Ascending aorta (tissue), 2 donors: ENCODE measurements around the gene GSPT1. TPM values are rescaled to one million over a fixed set of nuclear protein-coding genes. Genes with fewer than 3 reads are reported as not detected.
"Not testable (repeated sequence)": the region's sequence is repeated elsewhere in the genome, so short reads cannot be mapped to it uniquely, and the experiment has no call there.

Experiments
- DNase-seq, 2 donors: peaks; one replicate each; pipeline ENCODE4 v3.0.0-alpha.2; 2019; ENCODE audit warnings: low spot score in 2 of 2
- H3K27ac ChIP-seq, 2 donors: fragments of 200-600 bp; sonication (generic); one replicate each; pipeline ENCODE4 v1.5.1; 2016 to 2017; ENCODE audit warnings: mild to moderate bottlenecking in 1 of 2
- H3K27me3 ChIP-seq: fragments of 200-600 bp; sonication (generic); one replicate; pipeline ENCODE4 v1.5.1; 2017
- H3K36me3 ChIP-seq, 2 donors: fragments of 200-600 bp; sonication (generic); one replicate each; pipeline ENCODE4 v1.5.1; 2016
- H3K4me1 ChIP-seq, 2 donors: fragments of 200-600 bp; sonication (generic); one replicate each; pipeline ENCODE4 v1.5.1; 2016 to 2017; ENCODE audit warnings: mild to moderate bottlenecking in 1 of 2
- H3K4me3 ChIP-seq, 2 donors: fragments of 200-600 bp; sonication (generic); one replicate each; pipeline ENCODE4 v1.5.1; 2016 to 2017; ENCODE audit warnings: mild to moderate bottlenecking in 1 of 2
- H3K9me3 ChIP-seq, 2 donors: fragments of 200-600 bp; sonication (generic); one replicate each; pipeline ENCODE4 v1.5.1; 2016
- CTCF ChIP-seq, 3 experiments: fragments of 200-600 bp in 2 of 3; fragments of 450-650 bp in 1 of 3; sonication (generic) in 2 of 3; IDR thresholded peaks; one replicate each; pipeline ENCODE4 v1.5.1; 2016 to 2019; ENCODE audit warnings: antibody characterized with exemption in 3 of 3, mild to moderate bottlenecking in 1 of 3, moderate library complexity in 1 of 3
- intact Hi-C: fragments of 100-400 bp; cut with DNase I; formaldehyde crosslinking; loops from one replicate; pipeline ENCODE4 v1.15.1; 2023
- total RNA-seq: library from RNA; depleted of rRNA; stranded (reverse); fragments of >200 nt; gene quantifications from one replicate; pipeline ENCODE4 v1.1.0, GENCODE V29; 2016

The GSPT1 gene
- total RNA-seq, 1 donor from 2014 or later: 56.3 TPM

GRCh38 chr16:11956558-11956957 lies 40.8 kb upstream of the GSPT1 start:
- Histone ChIP-seq H3K4me1 (no peaks in the 10 kb centered on the region), H3K27ac (no peak overlapping the region), H3K9me3 (no peaks in the 10 kb centered on the region), H3K36me3 (no peaks in the 10 kb centered on the region), H3K27me3 (no peaks in the 10 kb centered on the region), H3K4me3 (no peak overlapping the region)
- TF ChIP-seq CTCF (IDR thresholded peaks at IDR 0.05): no peak
- no peak for DNase-seq
- intact Hi-C loops: no loop called here

- intact Hi-C loops: no loop called here
- Histone ChIP-seq H3K9me3 (no peaks in the 10 kb centered on the region), H3K4me1 (no peaks in the 10 kb centered on the region), H3K27me3 (no peaks in the 10 kb centered on the region), H3K27ac (no peak overlapping the region), H3K36me3 (no peaks in the 10 kb centered on the region), H3K4me3 (no peak overlapping the region)
- no peak for TF ChIP-seq CTCF (IDR thresholded peaks at IDR 0.05)
- no peak for DNase-seq
Observed at GRCh38 chr16:11955713-11956123, 40.0 kb upstream of the GSPT1 start.

- intact Hi-C loops, H3K27me3 ChIP-seq, H3K27ac ChIP-seq, H3K4me1 ChIP-seq, H3K9me3 ChIP-seq, DNase-seq, H3K36me3 ChIP-seq, H3K4me3 ChIP-seq: not testable (repeated sequence)
Observed at GRCh38 chr16:11953576-11953975, 37.8 kb upstream of the GSPT1 start.

GRCh38 chr16:11950388-11950787 lies 34.6 kb upstream of the GSPT1 start:
- no peaks in the 10 kb centered on the region for H3K27me3 ChIP-seq
- no peaks in the 10 kb centered on the region for H3K36me3 ChIP-seq
- no peaks in the 10 kb centered on the region for H3K4me1 ChIP-seq
- H3K4me3 ChIP-seq: no peak overlapping the region
- no peak for DNase-seq
- no peaks in the 10 kb centered on the region for H3K9me3 ChIP-seq
- TF ChIP-seq CTCF (IDR thresholded peaks at IDR 0.05): no peak
- intact Hi-C loops: no loop called here
- H3K27ac ChIP-seq: no peak overlapping the region

- no peak overlapping the region for H3K27ac ChIP-seq
- H3K9me3 ChIP-seq: no peaks in the 10 kb centered on the region
- peak; percentile 15 to 46 (median 38) for TF ChIP-seq CTCF (IDR thresholded peaks at IDR 0.05)
- DNase-seq: no peak
- H3K4me1 ChIP-seq: no peaks in the 10 kb centered on the region
- H3K4me3 ChIP-seq: no peak overlapping the region
- H3K27me3 ChIP-seq: no peaks in the 10 kb centered on the region
- intact Hi-C loops: loop anchor here (2.0 kb wide), 1 partner anchor 119 kb away; no protein-coding TSS in a partner anchor
- no peaks in the 10 kb centered on the region for H3K36me3 ChIP-seq
Observed at GRCh38 chr16:11949527-11949926, 33.8 kb upstream of the GSPT1 start.

- Histone ChIP-seq H3K4me1 (no peaks in the 10 kb centered on the region), H3K27me3 (no peaks in the 10 kb centered on the region), H3K36me3 (no peaks in the 10 kb centered on the region), H3K9me3 (no peaks in the 10 kb centered on the region), H3K27ac (no peak overlapping the region), H3K4me3 (no peak overlapping the region)
- TF ChIP-seq CTCF (IDR thresholded peaks at IDR 0.05): no peak
- no peak for DNase-seq
- intact Hi-C loops: loop anchor here (2.0 kb wide), 1 partner anchor 120 kb away; no protein-coding TSS in a partner anchor
Observed at GRCh38 chr16:11948819-11949218, 33.1 kb upstream of the GSPT1 start.
